ENCODE results near the gene VPS18. TPM values are rescaled to one million over a fixed set of nuclear protein-coding genes. Genes with fewer than 3 reads are reported as not detected.

VPS18 gene
- total and polyA plus RNA-seq, 2 donors (not counting 3 experiments of a cell fraction or from before 2014, with no cell fraction given), result 29.3 to 32.8 TPM

DNA sequence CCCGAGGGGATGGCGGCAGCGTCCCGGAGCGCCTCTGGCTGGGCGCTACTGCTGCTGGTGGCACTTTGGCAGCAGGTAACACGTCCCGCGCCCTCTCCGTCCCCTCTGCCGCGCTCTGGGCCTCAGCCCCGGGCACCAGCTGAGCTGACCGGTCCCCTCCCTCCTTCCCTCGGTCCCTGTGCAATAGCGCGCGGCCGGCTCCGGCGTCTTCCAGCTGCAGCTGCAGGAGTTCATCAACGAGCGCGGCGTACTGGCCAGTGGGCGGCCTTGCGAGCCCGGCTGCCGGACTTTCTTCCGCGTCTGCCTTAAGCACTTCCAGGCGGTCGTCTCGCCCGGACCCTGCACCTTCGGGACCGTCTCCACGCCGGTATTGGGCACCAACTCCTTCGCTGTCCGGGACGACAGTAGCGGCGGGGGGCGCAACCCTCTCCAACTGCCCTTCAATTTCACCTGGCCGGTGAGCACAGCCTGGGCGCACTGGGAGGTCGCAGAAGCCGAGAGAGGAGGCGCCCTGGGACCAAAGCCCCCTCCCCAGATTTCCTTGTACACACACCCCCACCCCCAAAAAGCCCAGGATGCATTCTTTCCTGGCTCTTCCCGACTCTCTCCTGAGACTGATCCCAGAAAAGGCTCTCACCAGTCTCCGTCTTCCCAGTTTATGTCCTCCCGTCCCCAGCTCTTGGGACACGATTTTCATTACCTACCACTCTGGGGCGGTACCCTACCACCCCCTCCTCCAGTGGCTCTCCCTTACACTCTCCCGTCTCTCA, 35.6 kb downstream of the VPS18 start:
- dilution Hi-C loops (cut with MboI; ENCODE audit: extremely low pct_ligation_motif_present, low sequenced_read_pairs), result no loop called here
- no peaks in the 10 kb centered on the region for H3K9me3 ChIP-seq (replicated peaks; ENCODE audit: control insufficient read depth, insufficient read depth, low read length)
- BruUV-seq (replicated peaks), result TSS peak; percentile 25
- CTCF ChIA-PET, result interaction anchor here (0.6 to 12.4 kb wide), 20 partner anchors 8 to 489 kb away, joined by 3 to 260 read pairs (median 7); partner anchors contain the start of genes BAHD1, CHAC1 and VPS18
- FAIRE-seq, result peak; percentile 88
- H3K4me1 ChIP-seq (ENCODE audit: control insufficient read depth, extremely low read depth, insufficient read depth, low read length), result peaks cover 25% of the 10 kb centered on the region
- peaks cover 0 to 17% of the 10 kb centered on the region in 2 experiments for H3K36me3 ChIP-seq (ENCODE audit: control insufficient read depth in 2 of 2, extremely low read depth in 1 of 2, insufficient read depth in 2 of 2, low read length in 2 of 2)
- no peak overlapping the region for H3K27ac ChIP-seq (ENCODE audit: insufficient read depth, low read depth, low read length)
- intact Hi-C loops (cut with micrococcal nuclease), result loop anchor here (1.0 to 2.0 kb wide), 6 partner anchors 11 to 92 kb away; no protein-coding TSS in a partner anchor
- POLR2A ChIA-PET, result interaction anchor here (0.7 to 4.2 kb wide), 8 partner anchors 11 to 89 kb away, joined by 3 to 79 read pairs (median 12); partner anchors contain the start of gene CHAC1
- H4K20me1 ChIP-seq (replicated peaks; ENCODE audit: control insufficient read depth, extremely low read depth, insufficient read depth, low read length), result no peaks in the 10 kb centered on the region
- peak overlapping the region; percentile 0 to 89 (median 56) for H3K4me3 ChIP-seq (replicated peaks in 1 of 3; ENCODE audit: insufficient read depth in 1 of 3, low read depth in 1 of 3, low read length in 3 of 3)
- H3K4me2 ChIP-seq (ENCODE audit: insufficient read depth, low read length), result peak overlapping the region; percentile 10
- TF ChIP-seq GATA2 (IDR thresholded peaks at IDR 0.05; ENCODE audit: insufficient read depth, insufficient read length, low read depth, low read length) (no peak), FOS (IDR thresholded peaks at IDR 0.05; ENCODE audit: borderline replicate concordance, insufficient read depth, low read length) (no peak), EZH2 (IDR thresholded peaks at IDR 0.05; ENCODE audit: borderline replicate concordance, low read depth, low read length, severe bottlenecking) (no peak), JUN (IDR thresholded peaks at IDR 0.05; ENCODE audit: borderline replicate concordance, insufficient read depth, insufficient read length, low read depth) (no peak), POLR2AphosphoS5 (IDR thresholded peaks at IDR 0.05; ENCODE audit: insufficient read depth, low read depth, low read length) (no peak), MYC (IDR thresholded peaks at IDR 0.05; ENCODE audit: low read depth, low read length) (no peak), POLR2A (IDR thresholded peaks at IDR 0.05; ENCODE audit: low read depth, low read length) (no peak)
- TF ChIP-seq, protein P1, sequence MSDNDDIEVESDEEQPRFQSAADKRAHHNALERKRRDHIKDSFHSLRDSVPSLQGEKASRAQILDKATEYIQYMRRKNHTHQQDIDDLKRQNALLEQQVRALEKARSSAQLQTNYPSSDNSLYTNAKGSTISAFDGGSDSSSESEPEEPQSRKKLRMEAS (IDR thresholded peaks at IDR 0.05; ENCODE audit: insufficient read depth, insufficient read length), result no peak
- TF ChIP-seq, protein P2, sequence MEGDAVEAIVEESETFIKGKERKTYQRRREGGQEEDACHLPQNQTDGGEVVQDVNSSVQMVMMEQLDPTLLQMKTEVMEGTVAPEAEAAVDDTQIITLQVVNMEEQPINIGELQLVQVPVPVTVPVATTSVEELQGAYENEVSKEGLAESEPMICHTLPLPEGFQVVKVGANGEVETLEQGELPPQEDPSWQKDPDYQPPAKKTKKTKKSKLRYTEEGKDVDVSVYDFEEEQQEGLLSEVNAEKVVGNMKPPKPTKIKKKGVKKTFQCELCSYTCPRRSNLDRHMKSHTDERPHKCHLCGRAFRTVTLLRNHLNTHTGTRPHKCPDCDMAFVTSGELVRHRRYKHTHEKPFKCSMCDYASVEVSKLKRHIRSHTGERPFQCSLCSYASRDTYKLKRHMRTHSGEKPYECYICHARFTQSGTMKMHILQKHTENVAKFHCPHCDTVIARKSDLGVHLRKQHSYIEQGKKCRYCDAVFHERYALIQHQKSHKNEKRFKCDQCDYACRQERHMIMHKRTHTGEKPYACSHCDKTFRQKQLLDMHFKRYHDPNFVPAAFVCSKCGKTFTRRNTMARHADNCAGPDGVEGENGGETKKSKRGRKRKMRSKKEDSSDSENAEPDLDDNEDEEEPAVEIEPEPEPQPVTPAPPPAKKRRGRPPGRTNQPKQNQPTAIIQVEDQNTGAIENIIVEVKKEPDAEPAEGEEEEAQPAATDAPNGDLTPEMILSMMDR (IDR thresholded peaks at IDR 0.05; ENCODE audit: extremely low read depth in 1 of 2, insufficient read depth in 1 of 2, low read depth in 1 of 2, low read length in 2 of 2), result no peak
- H3K9me1 ChIP-seq (replicated peaks; ENCODE audit: control insufficient read depth, extremely low read depth, insufficient read depth, low read length), result no peaks in the 10 kb centered on the region
- peaks cover 14 to 21% of the 10 kb centered on the region in 2 experiments for H3K27me3 ChIP-seq (ENCODE audit: control insufficient read depth in 2 of 2, insufficient read depth in 2 of 2, low read length in 2 of 2)
- DNase-seq (ENCODE audit: low read depth, low spot score), result peak; percentile 66
- peak overlapping the region; percentile 67 for H2AFZ ChIP-seq (ENCODE audit: low read depth, low read length)
- no peaks in the 10 kb centered on the region for H3K79me2 ChIP-seq (ENCODE audit: control insufficient read depth, insufficient read depth, low read length)
- peak overlapping the region; percentile 18 for H3K9ac ChIP-seq (replicated peaks; ENCODE audit: extremely low read depth, insufficient read depth, low read length)

Measured in endothelial cell of umbilical vein (primary cell).